ENCODE measurements around the gene SEC23B. TPM values are rescaled to one million over a fixed set of nuclear protein-coding genes. Genes with fewer than 3 reads are reported as not detected.
A peak's percentile ranks its signal among the peaks of the same experiment; 100 is the strongest.

SEC23B gene
- total and polyA plus RNA-seq, 2 of the 13 experiments (the other 11 are each of a cell fraction or from before 2014, with no cell fraction given), result 114 to 120 TPM

DNA sequence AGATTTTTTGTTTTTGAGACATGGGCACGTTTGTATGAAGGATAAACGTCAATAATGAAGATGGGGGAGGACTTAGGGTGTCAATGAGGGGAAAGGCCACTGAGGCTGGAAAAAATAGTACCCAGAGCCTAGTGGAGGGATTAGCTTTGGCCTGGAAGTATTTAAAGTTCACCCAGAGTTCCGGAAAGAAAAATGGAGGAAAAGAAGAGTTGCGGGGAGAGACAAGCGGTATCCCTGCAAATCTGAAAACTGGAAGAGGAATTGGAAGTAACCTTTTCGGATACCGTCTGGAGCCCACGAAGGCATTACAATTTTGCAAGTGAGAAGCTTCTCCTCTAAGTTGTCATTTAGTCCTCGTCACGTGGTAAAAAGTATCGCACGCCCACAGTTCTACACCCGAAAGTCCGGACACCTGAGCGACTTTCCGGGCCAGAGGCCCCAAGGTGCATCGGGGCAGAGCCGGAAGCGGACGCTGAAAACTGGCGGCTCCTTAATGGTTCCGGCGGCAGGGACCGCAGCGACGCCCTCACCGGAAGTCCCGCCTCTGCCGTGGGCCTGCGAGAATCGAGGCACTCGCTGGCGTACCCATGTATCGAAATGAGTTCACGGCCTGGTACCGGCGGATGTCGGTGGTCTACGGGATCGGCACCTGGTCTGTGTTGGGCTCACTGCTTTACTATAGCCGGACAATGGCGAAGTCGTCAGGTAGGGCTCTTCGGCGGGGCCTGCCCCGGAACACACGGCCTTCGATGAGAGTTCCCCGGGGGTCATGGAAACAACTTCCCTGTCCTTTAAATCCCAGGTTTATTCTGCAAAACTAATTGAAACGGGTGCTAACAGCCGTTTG lies 59.4 kb downstream of the SEC23B start, which contains the start of gene SMIM26 (continued):
- TF ChIP-seq SALL1 (CRISPR knock-in tag; IDR thresholded peaks at IDR 0.05), result peak; percentile 95
- TF ChIP-seq PRDM15 (CRISPR knock-in tag; IDR thresholded peaks at IDR 0.05), result peak; percentile 74
- TF ChIP-seq, protein P1, sequence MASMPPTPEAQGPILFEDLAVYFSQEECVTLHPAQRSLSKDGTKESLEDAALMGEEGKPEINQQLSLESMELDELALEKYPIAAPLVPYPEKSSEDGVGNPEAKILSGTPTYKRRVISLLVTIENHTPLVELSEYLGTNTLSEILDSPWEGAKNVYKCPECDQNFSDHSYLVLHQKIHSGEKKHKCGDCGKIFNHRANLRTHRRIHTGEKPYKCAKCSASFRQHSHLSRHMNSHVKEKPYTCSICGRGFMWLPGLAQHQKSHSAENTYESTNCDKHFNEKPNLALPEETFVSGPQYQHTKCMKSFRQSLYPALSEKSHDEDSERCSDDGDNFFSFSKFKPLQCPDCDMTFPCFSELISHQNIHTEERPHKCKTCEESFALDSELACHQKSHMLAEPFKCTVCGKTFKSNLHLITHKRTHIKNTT (CRISPR knock-in tag; IDR thresholded peaks at IDR 0.05), result no peak
- peak in 1 of 2 experiments; percentile 54; a peak in 2 of 4 replicates for TF ChIP-seq EP300 (IDR thresholded peaks at IDR 0.05; ENCODE audit: low read depth in 2 of 2, low read length in 2 of 2)
- peak; percentile 27; the same call in 1 of the 2 replicates for TF ChIP-seq EP300 (CRISPR knock-in tag; IDR thresholded peaks at IDR 0.05; ENCODE audit: borderline replicate concordance)
- TF ChIP-seq HINFP (CRISPR knock-in tag; IDR thresholded peaks at IDR 0.05; ENCODE audit: low read depth), result peak; percentile 98
- no peak; the same call in 1 of the 2 replicates for TF ChIP-seq FOXK2 (IDR thresholded peaks at IDR 0.05)
- peak; percentile 78; the same call in 1 of the 2 replicates for TF ChIP-seq ZNF83 (CRISPR knock-in tag; IDR thresholded peaks at IDR 0.05; ENCODE audit: borderline replicate concordance)
- peak; percentile 69; the same call in 1 of the 2 replicates for TF ChIP-seq ZNF557 (CRISPR knock-in tag; IDR thresholded peaks at IDR 0.05)
- TF ChIP-seq GLI4 (CRISPR knock-in tag; IDR thresholded peaks at IDR 0.05; ENCODE audit: borderline replicate concordance), result peak; percentile 64; the same call in 1 of the 2 replicates
- TF ChIP-seq, protein P2, sequence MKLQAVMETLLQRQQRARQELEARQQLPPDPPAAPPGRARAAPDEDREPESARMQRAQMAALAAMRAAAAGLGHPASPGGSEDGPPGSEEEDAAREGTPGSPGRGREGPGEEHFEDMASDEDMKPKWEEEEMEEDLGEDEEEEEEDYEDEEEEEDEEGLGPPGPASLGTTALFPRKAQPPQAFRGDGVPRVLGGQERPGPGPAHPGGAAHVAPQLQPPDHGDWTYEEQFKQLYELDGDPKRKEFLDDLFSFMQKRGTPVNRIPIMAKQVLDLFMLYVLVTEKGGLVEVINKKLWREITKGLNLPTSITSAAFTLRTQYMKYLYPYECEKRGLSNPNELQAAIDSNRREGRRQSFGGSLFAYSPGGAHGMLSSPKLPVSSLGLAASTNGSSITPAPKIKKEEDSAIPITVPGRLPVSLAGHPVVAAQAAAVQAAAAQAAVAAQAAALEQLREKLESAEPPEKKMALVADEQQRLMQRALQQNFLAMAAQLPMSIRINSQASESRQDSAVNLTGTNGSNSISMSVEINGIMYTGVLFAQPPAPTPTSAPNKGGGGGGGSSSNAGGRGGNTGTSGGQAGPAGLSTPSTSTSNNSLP (IDR thresholded peaks at IDR 0.05; ENCODE audit: low read depth, low read length), result peak; percentile 40; the same call in 1 of the 2 replicates
- TF ChIP-seq PITX1 (CRISPR knock-in tag; IDR thresholded peaks at IDR 0.05), result peak; percentile 85
- peak; percentile 64; the same call in 1 of the 2 replicates for TF ChIP-seq CENPT (CRISPR knock-in tag; IDR thresholded peaks at IDR 0.05; ENCODE audit: low read depth)
- TF ChIP-seq HNF1B (CRISPR knock-in tag; IDR thresholded peaks at IDR 0.05), result peak; percentile 94
- no peak; the same call in 1 of the 2 replicates for TF ChIP-seq SNAPC5 (CRISPR knock-in tag; IDR thresholded peaks at IDR 0.05; ENCODE audit: borderline replicate concordance)
- peak; percentile 97 for TF ChIP-seq HOXA3 (CRISPR knock-in tag; IDR thresholded peaks at IDR 0.05)
- TF ChIP-seq KDM5A (IDR thresholded peaks at IDR 0.05; ENCODE audit: borderline replicate concordance, low read length), result peak; percentile 97
- TF ChIP-seq NFATC3 (CRISPR knock-in tag; IDR thresholded peaks at IDR 0.05), result no peak; the same call in 1 of the 2 replicates
